Left kidney (tissue), 2 donors: Measurements from ENCODE around the gene PPP6R1. TPM values are rescaled to one million over a fixed set of nuclear protein-coding genes. Genes with fewer than 3 reads are reported as not detected.

Source experiments
- DNase-seq: peaks from one replicate; pipeline ENCODE4 v3.0.0-alpha.2; 2013
- polyA plus RNA-seq: library from polyadenylated mRNA; unstranded; fragments of 120-200 nt; gene quantifications from one replicate; pipeline ENCODE4 v1.2.1, GENCODE V29; 2013; ENCODE audit not compliant: insufficient read length

The PPP6R1 gene
- polyA plus RNA-seq, 1 donor, result 46.0 TPM

- DNase-seq, result peak; percentile 73
These were observed 24.9 kb upstream of the PPP6R1 start, which contains the start of gene BRSK1 for GRCh38 chr19:55283548-55284377. BRSK1 (plus strand) TSS chr19:55283997; CDS start chr19:55284443, 446 bp downstream.

DNA sequence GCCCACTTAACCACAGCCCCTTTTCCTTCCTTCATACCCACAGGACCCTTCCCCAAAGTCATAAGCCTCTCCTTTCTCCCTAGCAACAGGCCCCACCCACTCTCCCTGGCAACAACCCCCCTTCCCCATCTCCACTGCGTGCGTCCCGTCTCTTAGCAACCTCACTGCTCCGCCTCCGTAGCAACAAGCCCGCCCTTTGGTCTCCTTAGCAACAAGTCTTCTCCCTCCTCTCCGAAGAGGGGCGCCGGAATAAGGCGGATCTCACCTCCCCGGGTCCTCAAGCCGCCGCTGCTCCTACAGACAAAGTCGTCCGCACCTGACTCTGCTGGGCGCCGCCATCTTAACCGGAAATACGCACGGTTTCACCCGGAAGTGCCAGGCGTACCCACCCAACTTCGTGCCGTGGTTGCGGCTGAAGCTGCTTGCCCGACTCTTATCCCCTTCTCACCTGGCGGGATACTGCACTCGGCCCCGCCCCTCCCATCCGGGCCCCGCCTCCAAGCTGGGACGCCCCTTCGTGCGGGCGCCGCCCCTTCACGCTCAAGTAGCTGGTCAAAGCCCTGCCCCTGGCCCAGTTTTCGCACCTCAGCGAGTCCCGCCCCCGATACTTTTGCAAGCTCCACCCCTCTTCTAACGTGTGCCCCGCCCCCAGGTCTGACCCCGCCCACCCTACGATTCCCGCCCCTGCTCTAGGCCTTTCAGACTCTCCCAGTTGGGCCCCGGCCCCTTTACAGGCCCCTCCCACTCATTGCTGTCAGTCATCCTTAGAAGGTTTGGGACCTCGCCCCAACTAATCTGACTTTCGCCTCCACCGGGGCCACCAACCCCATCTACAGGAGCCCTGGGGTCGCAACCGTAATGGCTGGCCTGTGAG is 21.2 kb upstream of the PPP6R1 start, which contains the start of gene HSPBP1:
TSS of gene HSPBP1 (minus strand) at position 341 of the 874 bp plus-strand sequence. CDS start 502 bp downstream, outside the sequence.
- peak; percentile 92 for DNase-seq

DNA sequence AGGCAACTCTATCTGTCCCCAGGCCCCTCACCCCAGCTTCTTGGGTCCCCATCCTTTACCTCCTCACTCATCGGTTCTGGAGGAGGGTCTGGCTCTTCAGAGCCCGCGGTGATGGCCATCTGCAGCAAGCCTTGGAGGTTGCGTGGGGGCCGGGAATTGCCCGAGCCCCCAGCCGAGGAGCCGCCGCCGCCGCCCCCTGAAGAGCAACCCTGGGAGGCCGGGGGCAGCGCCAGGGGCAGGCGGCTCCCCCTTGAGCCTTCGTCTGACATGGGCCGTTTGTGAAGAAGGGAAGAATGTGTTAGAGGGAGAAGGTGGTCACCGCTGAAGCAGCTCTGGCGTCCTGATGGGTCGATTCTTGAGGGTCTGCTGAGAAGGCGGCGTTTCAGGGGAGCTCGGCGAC is 20.5 kb upstream of the PPP6R1 start:
- DNase-seq, result no peak

DNA sequence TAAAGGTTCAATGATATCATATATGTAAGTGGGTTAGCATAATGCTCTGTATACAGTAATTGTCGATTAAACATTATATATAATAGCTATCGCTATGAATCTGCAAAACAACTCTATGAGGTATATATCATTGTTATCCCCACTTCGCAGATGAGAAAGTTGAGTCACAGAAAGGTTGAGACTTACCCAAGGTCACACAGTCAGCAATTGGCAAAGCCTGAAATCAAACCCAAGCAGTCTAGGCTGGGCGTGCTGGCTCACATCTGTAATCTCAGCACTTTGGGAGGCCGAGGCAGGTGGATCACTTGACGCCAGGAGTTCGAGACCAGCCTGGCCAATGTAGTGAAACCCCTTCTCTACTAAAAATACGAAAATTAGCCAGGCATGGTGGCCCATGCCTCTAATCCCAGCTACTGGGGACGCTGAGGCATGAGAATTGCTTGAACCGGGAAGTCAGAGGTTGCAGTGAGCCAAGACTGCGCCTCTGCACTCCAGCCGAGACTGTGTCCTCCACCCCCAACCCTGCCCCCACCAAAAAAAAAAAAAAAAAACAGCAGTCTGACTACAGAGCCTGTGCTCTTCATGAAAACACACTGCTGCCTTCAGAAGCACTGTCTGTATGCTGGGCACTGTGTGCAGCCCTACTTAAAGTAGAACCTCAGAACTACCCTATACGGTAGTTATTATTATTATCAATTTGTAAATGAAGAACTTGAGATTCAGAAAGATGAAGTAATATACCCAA is 19.7 kb upstream of the PPP6R1 start:
- DNase-seq, result no peak

DNA sequence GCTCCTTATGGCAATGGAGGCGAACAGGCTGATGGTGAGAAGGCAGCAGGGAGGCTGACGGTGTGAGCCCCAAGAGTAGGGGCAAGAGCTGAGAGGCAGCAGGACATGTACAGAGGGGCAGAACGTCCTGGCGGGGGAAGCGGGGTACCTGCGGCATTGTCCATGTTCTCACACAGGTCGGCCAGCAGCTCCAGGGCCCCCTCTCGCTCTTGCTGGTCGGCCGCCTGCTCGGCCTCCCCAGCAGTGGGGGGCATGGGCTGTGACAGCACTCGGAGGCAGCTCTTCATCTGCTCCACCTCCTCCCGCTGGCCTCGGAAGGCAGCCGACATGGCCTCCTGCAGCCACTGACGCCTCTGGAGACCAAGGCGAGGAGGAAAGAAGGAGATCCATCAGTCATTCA is 18.7 kb upstream of the PPP6R1 start:
- DNase-seq, result no peak

DNA sequence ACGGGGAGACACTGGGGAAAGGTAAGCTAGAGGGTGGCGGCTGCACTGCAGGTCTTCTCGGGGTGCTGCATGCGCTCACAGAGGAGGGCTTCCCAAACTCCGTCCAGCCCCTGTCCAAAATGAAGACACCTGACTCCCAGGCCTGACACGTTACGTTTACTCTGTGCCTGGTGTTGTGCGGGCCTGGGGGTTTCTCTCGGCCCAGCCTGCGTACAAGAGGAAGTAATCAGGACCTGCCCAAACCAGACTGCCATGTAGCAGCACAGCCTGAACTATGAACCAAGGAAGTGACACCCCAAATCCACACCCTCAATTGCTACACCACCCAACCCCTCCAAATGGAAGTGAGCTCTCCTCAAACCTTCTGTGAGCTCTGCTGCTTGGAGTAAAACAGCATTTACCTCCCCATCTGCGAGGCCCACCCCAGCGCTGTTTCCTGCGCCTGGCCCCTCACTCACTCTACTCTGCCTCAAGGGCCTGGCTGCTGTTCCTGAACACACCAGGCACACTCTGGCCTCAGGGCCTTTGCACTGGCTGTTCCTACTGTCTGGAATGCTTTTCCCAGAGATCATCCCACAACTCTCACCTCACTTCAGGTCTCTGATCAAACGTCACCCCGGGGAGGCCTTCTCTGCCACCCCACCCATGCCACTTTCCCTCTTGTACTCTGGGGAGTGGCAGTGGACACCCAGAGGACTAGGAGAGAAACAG is 18.1 kb upstream of the PPP6R1 start:
- no peak for DNase-seq

DNA sequence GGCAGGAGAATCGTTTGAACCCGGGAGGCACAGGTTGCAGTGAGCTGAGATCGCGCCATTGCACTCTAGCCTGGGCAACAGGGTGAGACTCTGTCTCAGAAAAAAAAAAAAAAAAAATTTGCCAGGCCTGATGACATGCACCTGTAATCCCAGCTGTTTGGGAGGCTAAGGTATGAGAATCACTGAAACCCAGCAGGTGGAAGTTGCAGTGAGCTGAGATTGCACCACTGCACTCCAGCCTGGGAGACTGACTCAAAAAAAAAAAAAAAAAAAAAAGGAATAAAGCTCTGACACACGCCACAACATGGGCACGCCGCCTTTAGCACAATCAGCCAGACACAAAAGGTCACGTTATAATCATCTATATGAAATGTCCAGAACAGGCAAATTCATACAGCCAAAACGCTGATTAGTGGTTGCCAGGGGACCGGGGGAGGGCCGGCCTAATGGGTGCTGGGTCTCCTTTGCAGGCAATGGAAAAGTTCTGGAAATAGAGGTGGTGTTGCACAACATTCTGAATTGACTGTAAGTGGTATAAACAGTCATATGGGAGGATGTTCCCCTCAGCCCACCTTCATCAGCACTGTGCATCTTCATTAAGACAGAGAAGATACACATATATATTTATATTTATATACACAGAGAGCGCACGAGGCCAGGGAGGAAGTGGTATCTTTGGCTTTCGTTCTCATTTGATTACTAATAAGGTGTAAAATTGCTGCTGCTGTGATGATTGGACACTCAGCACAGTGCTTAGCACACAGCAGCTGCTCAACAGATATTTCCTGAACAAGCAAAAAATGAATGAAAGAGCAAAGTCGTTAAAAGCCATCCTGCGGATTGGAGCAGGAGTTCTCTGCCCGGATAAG is 17.3 kb upstream of the PPP6R1 start:
- no peak for DNase-seq

- no peak for DNase-seq
These were observed 15.3 kb upstream of the PPP6R1 start for GRCh38 chr19:55273978-55274707.

DNA sequence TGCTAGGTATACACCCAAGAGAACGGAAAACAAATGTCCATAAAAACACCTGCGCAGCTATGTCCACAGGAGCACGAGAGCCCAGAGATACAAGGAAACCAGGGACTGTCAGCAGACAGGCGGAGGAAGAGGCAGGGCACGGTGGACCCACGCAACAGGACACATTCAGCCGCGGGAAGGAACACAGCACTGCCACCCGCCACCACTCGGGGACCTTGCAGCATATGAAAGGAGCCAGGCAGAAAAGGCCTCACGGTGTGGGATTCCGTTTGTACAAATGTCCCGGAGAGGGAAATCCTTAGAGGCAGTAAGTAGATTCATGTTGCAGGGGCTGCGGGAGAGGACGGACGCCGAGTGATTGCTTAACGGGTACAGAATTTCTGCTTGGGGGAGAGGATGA is 13.3 kb upstream of the PPP6R1 start:
- no peak for DNase-seq

GRCh38 chr19:55270172-55270942 is 11.5 kb upstream of the PPP6R1 start:
- no peak for DNase-seq

- DNase-seq, result no peak
These were observed 10.5 kb upstream of the PPP6R1 start for GRCh38 chr19:55269299-55269698.

- DNase-seq, result no peak
These were observed 8.0 kb upstream of the PPP6R1 start for GRCh38 chr19:55266840-55267239.

- DNase-seq, result no peak
These were observed 7.6 kb upstream of the PPP6R1 start for GRCh38 chr19:55266404-55266803.

DNA sequence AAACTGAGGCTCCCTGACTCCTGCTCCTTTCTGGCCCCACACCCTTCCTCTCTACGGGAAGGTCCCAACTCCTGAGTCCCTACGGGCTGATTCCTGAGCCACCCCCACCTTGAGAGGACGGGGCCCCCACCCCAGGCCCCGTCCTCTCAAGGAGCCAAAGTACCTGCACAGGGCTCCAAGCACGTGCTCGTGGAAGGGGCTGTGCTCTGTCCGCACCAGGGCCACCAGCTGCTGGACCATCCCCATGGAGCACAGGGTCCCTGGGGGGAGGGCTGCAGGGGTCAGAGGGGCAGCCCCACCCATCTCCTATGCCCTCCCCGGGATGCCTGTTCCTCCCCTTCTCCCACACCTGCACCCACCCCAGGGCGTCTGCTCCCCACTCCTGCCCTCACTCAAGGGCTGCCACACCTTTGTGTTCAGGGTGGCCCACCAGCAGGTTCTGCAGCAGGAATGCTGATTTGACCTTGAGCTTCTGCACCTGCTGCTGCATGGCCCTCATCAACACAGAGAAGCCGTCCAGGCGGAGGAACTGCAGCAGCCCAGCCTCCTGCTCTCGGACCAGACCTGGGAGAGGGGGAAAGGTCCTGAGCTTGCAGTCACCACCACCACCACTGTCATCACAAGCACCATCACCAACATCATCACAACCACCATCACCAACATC is 7.0 kb upstream of the PPP6R1 start:
- DNase-seq, result no peak

DNA sequence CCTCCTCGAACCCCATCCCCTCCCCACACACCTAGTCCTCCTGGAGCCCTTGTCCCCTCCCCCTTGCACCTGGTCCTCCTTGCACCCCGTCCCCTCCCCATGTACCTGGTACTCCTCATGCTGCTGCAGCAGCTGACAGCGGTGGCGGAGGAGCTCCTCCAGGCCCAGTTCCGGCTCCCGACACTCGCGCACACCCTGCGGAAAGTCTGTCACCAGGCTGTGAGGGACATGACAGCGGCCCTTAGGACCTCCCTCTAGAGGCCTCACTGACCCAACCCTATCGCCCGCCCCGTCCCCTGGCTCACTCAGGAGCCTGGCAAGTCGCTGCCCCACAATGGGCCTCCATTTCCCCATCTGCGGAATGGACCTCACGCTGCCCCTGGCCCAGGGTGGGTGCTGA is 6.4 kb upstream of the PPP6R1 start:
- no peak for DNase-seq

- DNase-seq, result no peak
These were observed 5.7 kb upstream of the PPP6R1 start for GRCh38 chr19:55264531-55264930.

GRCh38 chr19:55262359-55262758 is 3.5 kb upstream of the PPP6R1 start:
- DNase-seq, result no peak

- no peak for DNase-seq
These were observed 2.9 kb upstream of the PPP6R1 start for GRCh38 chr19:55261671-55262126.
